GM19397 (cell line): ENCODE data around the gene SLX1B.
"Not testable (repeated sequence)": the region's sequence is repeated elsewhere in the genome, so short reads cannot be mapped to it uniquely, and the experiment has no call there.

Experiments
- ATAC-seq: cut with Tn5 transposase; IDR thresholded peaks from one replicate; pipeline ENCODE4 v1.9.1; 2021; ENCODE audit warnings: mild to moderate bottlenecking, moderate library complexity; ENCODE audit not compliant: unreplicated experiment

SLX1B gene

DNA sequence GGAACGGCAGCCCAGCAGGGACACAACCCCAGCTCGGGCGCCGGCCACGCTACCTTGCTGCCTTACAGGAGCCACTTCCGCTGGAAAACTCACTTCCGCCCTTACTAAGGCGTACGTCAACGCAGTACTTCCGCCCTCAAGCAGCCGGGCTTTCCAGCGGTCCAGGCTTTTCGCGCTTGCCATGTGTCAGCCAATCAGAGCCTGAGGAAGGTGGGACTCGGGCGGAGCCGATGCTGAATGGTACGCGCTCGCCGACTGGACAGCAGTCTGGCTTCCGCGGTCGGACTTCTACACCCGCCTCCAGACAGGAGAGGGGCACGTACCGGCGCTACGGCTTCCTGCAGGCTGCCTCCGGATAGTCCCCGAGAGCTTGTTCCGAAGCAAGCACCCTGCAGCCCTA, at the start of gene SLX1B, which contains the start of gene BOLA2:
Gene SLX1B, plus strand, starts transcription at position 265 of the 400 bp plus-strand sequence.
Gene BOLA2, minus strand, starts transcription at position 83 of the 400 bp plus-strand sequence. CDS start 98 bp downstream, outside the sequence.
- ATAC-seq = peak; percentile 86

GRCh38 chr16:29405249-29405648, 49.1 kb upstream of the SLX1B start:
- not testable (repeated sequence) for ATAC-seq

DNA sequence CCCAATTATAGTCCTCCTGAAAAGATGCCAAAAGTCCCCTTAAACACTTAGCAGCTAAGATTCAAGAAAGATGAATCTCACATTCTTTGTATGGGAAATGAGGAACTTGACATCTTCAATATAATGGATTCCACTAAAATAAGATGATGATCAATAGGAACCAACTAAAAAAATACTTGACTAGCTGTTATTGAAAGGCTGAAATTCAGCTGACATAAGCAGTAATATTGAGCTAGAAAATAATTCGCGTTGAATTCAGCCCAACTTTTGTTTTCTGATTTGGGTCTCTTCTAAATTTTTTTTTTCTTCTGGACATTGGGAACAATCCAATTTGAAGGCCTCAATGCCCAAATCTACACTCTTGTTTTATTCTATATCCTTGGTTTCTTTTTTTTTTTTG, 30.7 kb upstream of the SLX1B start:
- not testable (repeated sequence) for ATAC-seq

- not testable (repeated sequence) for ATAC-seq
Measured at GRCh38 chr16:29425390-29425789, 28.9 kb upstream of the SLX1B start.

- ATAC-seq = peak; percentile 6
Measured at GRCh38 chr16:29453754-29454153, 579 bp upstream of the SLX1B start.

- ATAC-seq = peak; percentile 56
Measured at GRCh38 chr16:29454828-29455227, 495 bp downstream of the SLX1B start.

GRCh38 chr16:29457660-29458059, 3.3 kb downstream of the SLX1B start:
- ATAC-seq = not testable (repeated sequence)

GRCh38 chr16:29459706-29460646, 5.6 kb downstream of the SLX1B start, which contains the start of gene SULT1A4:
SULT1A4 (plus strand) TSS chr16:29459913; CDS start chr16:29461386, 1,473 bp downstream.
- not testable (repeated sequence) for ATAC-seq

- not testable (repeated sequence) for ATAC-seq
Measured at GRCh38 chr16:29460647-29461030, 6.3 kb downstream of the SLX1B start.

- ATAC-seq = not testable (repeated sequence)
Measured at GRCh38 chr16:29465985-29466824, 11.9 kb downstream of the SLX1B start.

DNA sequence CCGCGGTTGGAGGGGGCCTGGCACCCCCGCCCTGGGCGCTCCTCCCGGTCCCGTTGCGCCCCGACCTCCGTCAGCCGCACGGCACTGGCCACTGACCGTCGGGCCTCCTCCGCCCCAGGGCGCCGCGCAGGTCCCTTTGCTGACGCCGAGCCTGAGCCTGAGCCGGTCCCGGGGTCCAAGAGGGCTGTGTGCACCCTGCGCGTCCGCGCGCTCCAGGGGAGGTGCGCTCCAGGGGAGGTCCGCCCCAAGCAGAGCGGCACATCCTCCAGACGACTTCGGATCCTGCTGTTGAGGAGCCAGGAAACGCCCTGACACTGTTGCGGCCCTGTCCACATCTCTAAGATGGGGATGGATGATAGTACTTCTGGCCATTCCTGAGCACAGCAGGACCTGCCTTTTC, 12.6 kb downstream of the SLX1B start:
- not testable (repeated sequence) for ATAC-seq

- ATAC-seq = not testable (repeated sequence)
Measured at GRCh38 chr16:29467654-29468366, 13.5 kb downstream of the SLX1B start.

- not testable (repeated sequence) for ATAC-seq
Measured at GRCh38 chr16:29469660-29470059, 15.3 kb downstream of the SLX1B start.

DNA sequence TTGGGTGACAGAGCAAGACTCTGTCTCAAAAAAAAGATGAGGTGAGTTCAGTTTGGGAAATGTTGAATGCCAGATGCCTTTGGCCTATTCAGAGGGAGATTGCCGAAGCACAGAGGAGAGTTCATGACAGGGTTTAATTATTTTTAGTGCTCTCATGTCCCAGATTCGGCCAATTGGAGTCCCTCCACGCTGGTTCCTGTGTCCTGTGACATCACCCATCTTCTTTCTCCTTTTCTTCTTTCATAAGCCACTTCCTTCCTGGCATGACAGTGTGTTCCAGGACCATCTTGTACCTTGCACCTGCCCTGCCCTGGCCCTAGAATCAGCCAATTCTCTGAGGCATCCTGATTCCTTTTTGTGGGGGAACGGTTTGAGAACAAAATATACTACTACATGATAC, 17.7 kb downstream of the SLX1B start:
- ATAC-seq = not testable (repeated sequence)

DNA sequence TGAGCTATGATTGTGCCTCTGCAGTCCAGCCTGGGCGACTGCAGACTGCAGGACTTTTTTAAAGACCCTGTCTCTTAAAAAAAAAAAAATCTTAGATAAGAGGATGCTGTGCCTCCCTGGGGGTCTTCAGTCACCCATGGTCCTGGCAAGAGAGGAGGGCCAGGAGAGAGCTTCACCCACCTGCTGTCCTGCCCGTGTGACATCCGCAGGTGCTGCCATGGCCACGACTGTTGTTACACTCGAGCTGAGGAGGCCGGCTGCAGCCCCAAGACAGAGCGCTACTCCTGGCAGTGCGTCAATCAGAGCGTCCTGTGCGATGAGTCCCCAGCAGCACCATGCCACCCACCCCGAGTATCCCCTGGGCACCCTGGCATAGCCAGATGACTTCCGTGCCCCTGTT, 27.9 kb downstream of the SLX1B start:
- not testable (repeated sequence) for ATAC-seq

GRCh38 chr16:29506308-29506707, 52.0 kb downstream of the SLX1B start, which contains the start of gene NPIPB12:
NPIPB12 (minus strand) TSS chr16:29506408.
- ATAC-seq = not testable (repeated sequence)
